NT2/D1 (cell line): Measurements from ENCODE around the gene SLC19A3.
"Not testable (repeated sequence)": the region's sequence is repeated elsewhere in the genome, so short reads cannot be mapped to it uniquely, and the experiment has no call there.

ENCODE experiments used
- YY1 ChIP-seq: IDR thresholded peaks from 2 replicates; pipeline ENCODE4 v1.6.1; 2011; ENCODE audit not compliant: insufficient read length, insufficient read depth
- ZNF274 ChIP-seq: IDR thresholded peaks from 2 replicates; pipeline ENCODE4 v1.6.1; 2011; ENCODE audit warnings: mild to moderate bottlenecking, low read depth, low read length

DNA sequence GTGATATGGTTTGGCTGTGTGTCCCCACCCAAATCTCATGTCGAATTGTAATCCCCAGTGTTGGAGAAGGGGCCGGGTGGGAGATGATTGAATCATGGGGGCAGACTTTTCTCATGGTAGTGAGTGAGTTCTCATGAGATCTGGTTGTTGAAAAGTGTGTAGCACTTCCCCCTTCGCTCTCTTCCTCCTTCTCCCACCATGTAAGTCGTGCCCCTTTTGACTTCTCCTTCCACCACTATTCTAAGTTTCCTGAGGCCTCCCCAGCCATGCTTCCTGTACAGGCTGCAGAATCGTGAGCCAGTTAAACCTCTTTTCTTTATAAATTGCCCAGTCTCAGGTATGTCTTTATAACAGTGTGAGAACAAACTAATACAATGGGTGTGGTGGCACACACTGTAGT is 44.2 kb downstream of the SLC19A3 start:
- not testable (repeated sequence) for TF ChIP-seq YY1, ZNF274
